A673 (cell line): ENCODE data around the gene ACAT2. TPM values are rescaled to one million over a fixed set of nuclear protein-coding genes. Genes with fewer than 3 reads are reported as not detected.
"Not testable (repeated sequence)": the region's sequence is repeated elsewhere in the genome, so short reads cannot be mapped to it uniquely, and the experiment has no call there.

Experiments
- BruUV-seq: library from RNA; stranded (reverse); fragments of 400-500 nt; replicated peaks from 2 replicates; lab custom pipeline; 2021; lab: Mats Ljungman, UMichigan
- CTCF ChIA-PET: fragments of 300-600 bp; sonication (Branson Sonifier 250); formaldehyde crosslinking; loops from one replicate; lab custom pipeline; 2022; ENCODE audit warnings: antibody characterized with exemption; lab: Charles Lee
- POLR2A ChIA-PET: fragments of 300-600 bp; sonication (Branson Sonifier 250); formaldehyde crosslinking; loops from one replicate; lab custom pipeline; 2022; ENCODE audit warnings: antibody characterized with exemption; ENCODE audit not compliant: low non-redundant PET; lab: Charles Lee
- DNase-seq: peaks from one replicate; pipeline ENCODE4 v3.0.0-alpha.2; 2015; ENCODE audit warnings: low spot score
- H3K27ac ChIP-seq: fragments of 200-600 bp; sonication (generic); 2 replicates; pipeline ENCODE4 v1.5.1; 2016; ENCODE audit warnings: mixed run types, low read depth, mild to moderate bottlenecking, mixed read lengths, antibody characterized with exemption, low read length; ENCODE audit not compliant: poor library complexity, severe bottlenecking
- H3K27me3 ChIP-seq: fragments of 200-600 bp; sonication (generic); replicated peaks from 2 replicates; pipeline ENCODE4 v1.6.1; 2017; ENCODE audit warnings: mixed run types, low read depth, mild to moderate bottlenecking, mixed read lengths, antibody characterized with exemption, low read length; ENCODE audit not compliant: insufficient read depth, poor library complexity
- H3K36me3 ChIP-seq: fragments of 200-600 bp; sonication (generic); 2 replicates; pipeline ENCODE4 v1.6.1; 2016; ENCODE audit warnings: mixed run types, mild to moderate bottlenecking, mixed read lengths, antibody characterized with exemption, low read length; ENCODE audit not compliant: insufficient read depth, poor library complexity, severe bottlenecking
- H3K4me1 ChIP-seq: fragments of 200-600 bp; sonication (generic); 2 replicates; pipeline ENCODE4 v1.6.1; 2017; ENCODE audit warnings: mixed run types, mild to moderate bottlenecking, mixed read lengths, antibody characterized with exemption, low read length; ENCODE audit not compliant: insufficient read depth, poor library complexity, severe bottlenecking
- H3K4me3 ChIP-seq: fragments of 200-600 bp; sonication (generic); 2 replicates; pipeline ENCODE4 v1.5.1; 2016; ENCODE audit warnings: low read depth, mixed run types, mild to moderate bottlenecking, mixed read lengths, low read length; ENCODE audit not compliant: poor library complexity, severe bottlenecking
- H3K9me3 ChIP-seq: fragments of 200-600 bp; sonication (generic); 2 replicates; pipeline ENCODE4 v1.6.1; 2016; ENCODE audit warnings: mixed run types, low read depth, mild to moderate bottlenecking, mixed read lengths, antibody characterized with exemption, low read length; ENCODE audit not compliant: poor library complexity, severe bottlenecking
- CTCF ChIP-seq: fragments of 300-800, 200-600 bp; sonication (generic); conservative IDR thresholded peaks from 2 replicates; pipeline ENCODE4 v1.5.1; 2017; ENCODE audit warnings: low read depth, mild to moderate bottlenecking, antibody characterized with exemption, low read length, moderate library complexity, mixed read lengths
- EZH2 ChIP-seq: fragments of 200-600 bp; sonication (generic); IDR thresholded peaks from 2 replicates; pipeline ENCODE4 v1.6.1; 2017; ENCODE audit warnings: borderline replicate concordance, low read depth, mild to moderate bottlenecking, mixed read lengths, antibody characterized with exemption, low read length; ENCODE audit not compliant: poor library complexity, severe bottlenecking
- intact Hi-C: fragments of 100-400 bp; cut with micrococcal nuclease; formaldehyde crosslinking; loops from one replicate; pipeline ENCODE4 v1.10.0; 2022; ENCODE audit not compliant: unreplicated experiment
- total RNA-seq: library from RNA; stranded (reverse); gene quantifications from 2 replicates; pipeline ENCODE4 v1.2.3, GENCODE V29; 2021

ACAT2 gene
- total RNA-seq, 1 experiment from 2014 or later, result 250 TPM

GRCh38 chr6:159745081-159745480, 16.8 kb upstream of the ACAT2 start:
- Histone ChIP-seq H3K27ac (no peak overlapping the region), H3K9me3 (no peaks in the 10 kb centered on the region), H3K27me3 (no peaks in the 10 kb centered on the region), H3K4me3 (no peak overlapping the region), H3K36me3 (peaks cover 100% of the 10 kb centered on the region), H3K4me1 (no peaks in the 10 kb centered on the region)
- TF ChIP-seq EZH2 (no peak), CTCF (no peak)
- DNase-seq, result no peak
- intact Hi-C loops, result no loop called here
- ChIA-PET CTCF (no interaction called here), POLR2A (no interaction called here)
- no TSS peak for BruUV-seq

GRCh38 chr6:159746759-159747158, 15.1 kb upstream of the ACAT2 start:
- CTCF ChIA-PET, result interaction anchor here (0.5 kb wide), 1 partner anchor 20 kb away, joined by 3 read pairs; the partner anchor contains the start of gene WTAP
- H3K4me1 ChIP-seq, result no peaks in the 10 kb centered on the region
- no peaks in the 10 kb centered on the region for H3K27me3 ChIP-seq
- POLR2A ChIA-PET, result no interaction called here
- no peak for DNase-seq
- intact Hi-C loops, result no loop called here
- BruUV-seq, result no TSS peak
- no peak overlapping the region for H3K27ac ChIP-seq
- no peaks in the 10 kb centered on the region for H3K9me3 ChIP-seq
- no peak overlapping the region for H3K4me3 ChIP-seq
- H3K36me3 ChIP-seq, result peaks cover 100% of the 10 kb centered on the region
- no peak for TF ChIP-seq CTCF
- no peak for TF ChIP-seq EZH2

- POLR2A ChIA-PET, H3K4me1 ChIP-seq, BruUV-seq, CTCF ChIA-PET, H3K9me3 ChIP-seq, intact Hi-C loops, H3K4me3 ChIP-seq, H3K27me3 ChIP-seq, DNase-seq: not testable (repeated sequence)
- peaks cover 100% of the 10 kb centered on the region for H3K36me3 ChIP-seq
- peak overlapping the region; percentile 15 for H3K27ac ChIP-seq
Observed at GRCh38 chr6:159748127-159748526, 13.7 kb upstream of the ACAT2 start.

GRCh38 chr6:159751448-159751847, 10.4 kb upstream of the ACAT2 start:
- Histone ChIP-seq H3K4me3 (no peak overlapping the region), H3K27ac (no peak overlapping the region), H3K9me3 (no peaks in the 10 kb centered on the region), H3K27me3 (no peaks in the 10 kb centered on the region), H3K36me3 (peaks cover 100% of the 10 kb centered on the region), H3K4me1 (no peaks in the 10 kb centered on the region)
- TF ChIP-seq EZH2 (no peak), CTCF (no peak)
- no TSS peak for BruUV-seq
- intact Hi-C loops, result no loop called here
- POLR2A ChIA-PET, result no interaction called here
- CTCF ChIA-PET, result no interaction called here
- DNase-seq, result no peak
